C4-2B (cell line): ENCODE data around the gene PHLPP1.

Experiments
- ZFX ChIP-seq: fragments of 450-650 bp; IDR thresholded peaks from 2 replicates; pipeline ENCODE4 v1.6.1; 2017
- TF ChIP-seq, protein P1 (sequence below): fragments of 450-650 bp; conservative IDR thresholded peaks from 2 replicates; pipeline ENCODE4 v1.5.1; 2017; ENCODE audit warnings: mild to moderate bottlenecking

DNA sequence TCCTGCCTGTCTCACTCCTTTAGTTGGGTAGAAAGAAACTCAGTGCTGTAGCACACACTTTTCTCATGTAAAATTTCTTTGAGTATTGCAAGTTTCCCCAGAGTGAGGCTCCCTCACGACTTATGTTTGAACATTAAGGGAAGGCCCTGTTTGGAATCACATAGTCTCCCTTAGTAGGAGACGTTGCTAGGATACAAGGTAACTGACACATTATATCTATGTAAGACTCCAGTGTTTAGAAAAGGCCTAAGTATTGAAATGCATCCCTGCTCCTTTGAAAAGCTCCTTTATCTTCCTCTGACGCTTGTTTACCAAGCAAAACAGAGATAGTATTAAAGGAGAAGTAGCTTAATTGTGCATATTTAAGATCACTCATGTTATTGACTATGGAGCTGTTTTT is 248.2 kb downstream of the PHLPP1 start:
- TF ChIP-seq, protein P1, sequence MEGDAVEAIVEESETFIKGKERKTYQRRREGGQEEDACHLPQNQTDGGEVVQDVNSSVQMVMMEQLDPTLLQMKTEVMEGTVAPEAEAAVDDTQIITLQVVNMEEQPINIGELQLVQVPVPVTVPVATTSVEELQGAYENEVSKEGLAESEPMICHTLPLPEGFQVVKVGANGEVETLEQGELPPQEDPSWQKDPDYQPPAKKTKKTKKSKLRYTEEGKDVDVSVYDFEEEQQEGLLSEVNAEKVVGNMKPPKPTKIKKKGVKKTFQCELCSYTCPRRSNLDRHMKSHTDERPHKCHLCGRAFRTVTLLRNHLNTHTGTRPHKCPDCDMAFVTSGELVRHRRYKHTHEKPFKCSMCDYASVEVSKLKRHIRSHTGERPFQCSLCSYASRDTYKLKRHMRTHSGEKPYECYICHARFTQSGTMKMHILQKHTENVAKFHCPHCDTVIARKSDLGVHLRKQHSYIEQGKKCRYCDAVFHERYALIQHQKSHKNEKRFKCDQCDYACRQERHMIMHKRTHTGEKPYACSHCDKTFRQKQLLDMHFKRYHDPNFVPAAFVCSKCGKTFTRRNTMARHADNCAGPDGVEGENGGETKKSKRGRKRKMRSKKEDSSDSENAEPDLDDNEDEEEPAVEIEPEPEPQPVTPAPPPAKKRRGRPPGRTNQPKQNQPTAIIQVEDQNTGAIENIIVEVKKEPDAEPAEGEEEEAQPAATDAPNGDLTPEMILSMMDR, result no peak
- no peak for TF ChIP-seq ZFX
